Measurements from ENCODE around the gene PDE4B. TPM values are rescaled to one million over a fixed set of nuclear protein-coding genes. Genes with fewer than 3 reads are reported as not detected.

PDE4B gene
- total and polyA plus RNA-seq, 10 of the 15 experiments (the other 5 are each of a cell fraction or from before 2014, with no cell fraction given), result 3.0 to 13.2 (median 5.7) TPM

- BruUV-seq (replicated peaks), result no TSS peak
- H3K4me3 ChIP-seq, result no peak overlapping the region
- ChIA-PET POLR2A (no interaction called here), CTCF (no interaction called here), RAD21 (ENCODE audit: unreplicated experiment) (no interaction called here), SMC1A (ENCODE audit: uncharacterized antibody, unreplicated experiment) (interaction anchor here (1.1 kb wide), 1 partner anchor 16 kb away, joined by 3 read pairs; no protein-coding TSS in a partner anchor)
- in situ Hi-C loops (cut with MboI), result no loop called here
- H3K36me3 ChIP-seq (ENCODE audit: control insufficient read depth in 2 of 2, insufficient read depth in 2 of 2, low read length in 1 of 2), result no peaks in the 10 kb centered on the region
- H3K9me3 ChIP-seq (replicated peaks; ENCODE audit: control insufficient read depth, insufficient read depth, low read length), result no peaks in the 10 kb centered on the region
- no peak overlapping the region for H3K9ac ChIP-seq (ENCODE audit: control insufficient read depth, insufficient read depth, low read length)
- 0% methylated on average over 1 of the region's 1 CpG for WGBS (ENCODE audit: insufficient coverage, insufficient replicate concordance, low lambda C conversion rate, missing lambda C conversion rate)
- no peak for DNase-seq (ENCODE audit: low read depth, low spot score)
- no peak for FAIRE-seq
- H3K79me2 ChIP-seq (ENCODE audit: control insufficient read depth, insufficient read depth, low read length), result no peaks in the 10 kb centered on the region
- H3K4me1 ChIP-seq (ENCODE audit: control insufficient read depth, insufficient read depth, low read length), result no peaks in the 10 kb centered on the region
- H4K20me1 ChIP-seq (ENCODE audit: control insufficient read depth, insufficient read depth), result no peaks in the 10 kb centered on the region
- no peak overlapping the region for H2AFZ ChIP-seq (ENCODE audit: control insufficient read depth, low read depth, low read length)
- no peak for ATAC-seq
- H3K27me3 ChIP-seq (replicated peaks in 1 of 2; ENCODE audit: control insufficient read depth in 2 of 2, insufficient read depth in 2 of 2, low read length in 1 of 2), result no peaks in the 10 kb centered on the region
- no peak overlapping the region for H3K27ac ChIP-seq (ENCODE audit: control insufficient read depth, insufficient read depth)
- H3K4me2 ChIP-seq (ENCODE audit: control insufficient read depth, insufficient read depth), result no peak overlapping the region
- intact Hi-C loops (cut with micrococcal nuclease; ENCODE audit: unreplicated experiment), result no loop called here
- TF ChIP-seq MEF2B (IDR thresholded peaks at IDR 0.05; ENCODE audit: partially characterized antibody, poor library complexity, severe bottlenecking) (no peak), SMAD1 (IDR thresholded peaks at IDR 0.05; ENCODE audit: low read depth, partially characterized antibody) (no peak), POLR2A (IDR thresholded peaks at IDR 0.05; ENCODE audit: low read depth, low read length) (no peak), BHLHE40 (IDR thresholded peaks at IDR 0.05; ENCODE audit: borderline replicate concordance in 1 of 2, low read depth in 2 of 2, low read length in 1 of 2) (no peak), ATF3 (IDR thresholded peaks at IDR 0.05; ENCODE audit: borderline replicate concordance, extremely low read depth, low read depth, low read length) (no peak), FOXK2 (IDR thresholded peaks at IDR 0.05) (no peak), CREM (IDR thresholded peaks at IDR 0.05; ENCODE audit: low read depth) (no peak), IRF4 (IDR thresholded peaks at IDR 0.05; ENCODE audit: low read depth, low read length) (no peak), NBN (IDR thresholded peaks at IDR 0.05) (no peak), SIN3A (IDR thresholded peaks at IDR 0.05; ENCODE audit: low read depth, low read length) (no peak), SP1 (IDR thresholded peaks at IDR 0.05; ENCODE audit: low read depth, low read length) (no peak), PAX5 (IDR thresholded peaks at IDR 0.05; ENCODE audit: borderline replicate concordance, low read depth, low read length) (no peak), PBX3 (IDR thresholded peaks at IDR 0.05; ENCODE audit: insufficient replicate concordance, low read depth, low read length) (no peak), BCLAF1 (IDR thresholded peaks at IDR 0.05) (no peak), STAT1 (conservative IDR thresholded peaks at IDR 0.05) (no peak), MYB (IDR thresholded peaks at IDR 0.05; ENCODE audit: borderline replicate concordance, low read depth, low read length) (no peak), EED (IDR thresholded peaks at IDR 0.05; ENCODE audit: low read depth) (no peak), SMARCA5 (IDR thresholded peaks at IDR 0.05) (no peak)
Measured at GRCh38 chr1:65759516-65759915, 33.2 kb upstream of the PDE4B start.

Data from GM12878 (cell line).